Heart left ventricle (tissue), 13 donors: ENCODE data around the gene COX14.
"Not testable (repeated sequence)": the region's sequence is repeated elsewhere in the genome, so short reads cannot be mapped to it uniquely, and the experiment has no call there.

Experiments
- CTCF ChIP-seq, 12 donors: fragments of 200-600 bp; sonication (generic) in 4 of 12; IDR thresholded peaks; one replicate each; pipeline versions ENCODE4 v1.5.0 to v1.8.0; 2018 to 2022; ENCODE audit warnings: antibody characterized with exemption in 12 of 12, mild to moderate bottlenecking in 5 of 12
- POLR2A ChIP-seq, 2 donors: fragments of 450-650 bp; IDR thresholded peaks; one replicate each; pipeline ENCODE4 v1.6.1; 2017; ENCODE audit warnings: antibody characterized with exemption in 2 of 2, mild to moderate bottlenecking in 2 of 2, moderate library complexity in 2 of 2
- donor health status: ischemic (EF 13 %, LVEDD 7.1; RV severe dilation, severe dysfunction).
- donor health status: DM: no; HTN: yes; CAD: no.
- donor health status: DM: no; HTN: no; CAD: no.
- donor health status: ischemic (EF 25% LVEDD 6.9; RV normal size, moderate dysfunction).
- donor health status: ischemic (EF 25% LVEDD 5.7; RV mildly dilated, moderate dysfunction).
- donor health status: ischemic (EF 35%, LVEDD 5.7; RV mildly dilated, moderate dysfunction).
- donor health status: nonischemic (EF 11% LVEDD 7.7; RV severe dilation, severe dysfunction).
- donor health status: DM: yes; HTN: yes; CAD: no.
- donor health status: PGD.
- donor health status: ischemic (EF 29% LVEDD 5.4; RV normal size, mild dysfunction).
- donor health status: nonischemic (EF 23%, LVEDD 6.1; RV moderate dilation, normal function).

- TF ChIP-seq CTCF, POLR2A (IDR thresholded peaks at IDR 0.05): not testable (repeated sequence)
Measured at GRCh38 chr12:50148011-50148410, 36.0 kb downstream of the COX14 start.
